Esophagus muscularis mucosa (tissue), 3 donors: ENCODE measurements around the gene ISG20L2.

ENCODE experiments used
- POLR2A ChIP-seq: fragments of 450-650 bp; IDR thresholded peaks from one replicate; pipeline ENCODE4 v1.6.1; 2017; ENCODE audit warnings: antibody characterized with exemption, moderate library complexity, mild to moderate bottlenecking, low read depth
- TF ChIP-seq, protein P1 (sequence below), 3 experiments: fragments of 200-600 bp in 2 of 3; fragments of 450-650 bp in 1 of 3; sonication (generic) in 2 of 3; IDR thresholded peaks; one replicate each; pipeline ENCODE4 v1.5.1; 2017 to 2019; ENCODE audit warnings: antibody characterized with exemption in 3 of 3, mild to moderate bottlenecking in 2 of 3, moderate library complexity in 1 of 3

DNA sequence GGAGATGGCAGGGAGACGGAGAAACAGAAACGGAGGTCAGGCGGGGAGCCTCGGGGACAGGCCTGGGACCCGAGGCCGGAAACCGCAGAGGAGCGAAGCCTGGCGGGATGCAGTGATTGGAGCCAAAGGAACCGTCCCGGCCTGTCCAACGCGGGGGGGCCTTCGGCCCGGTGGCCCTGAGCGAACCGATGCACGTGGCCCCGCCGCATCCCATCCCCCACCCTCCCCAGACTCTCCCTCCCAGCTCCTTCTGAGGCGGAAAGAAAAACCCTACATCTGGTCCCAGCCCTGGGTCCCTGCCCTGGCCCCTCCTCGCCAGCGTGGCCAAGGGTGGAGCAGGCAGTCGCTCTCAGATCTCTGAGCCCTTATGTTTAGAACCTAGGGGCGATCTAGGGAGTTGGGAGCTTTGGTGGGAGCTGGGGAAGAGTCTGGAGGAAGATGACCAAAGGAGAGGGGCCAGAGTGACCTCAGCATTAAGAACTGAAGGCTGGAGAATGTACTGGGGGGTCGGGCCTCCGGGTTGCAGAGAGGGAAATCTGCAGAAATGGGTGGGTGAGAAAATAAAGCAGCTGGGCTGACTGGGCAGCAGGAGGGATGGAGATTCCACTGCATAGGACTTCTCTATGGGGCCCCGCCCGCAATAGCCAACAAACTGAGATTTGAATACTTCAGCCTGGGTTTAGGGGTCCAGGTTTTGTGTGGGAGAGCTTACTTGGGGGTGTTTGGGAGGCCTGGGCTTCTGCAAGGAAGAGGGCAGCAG is 21.7 kb downstream of the ISG20L2 start:
- TF ChIP-seq, protein P1, sequence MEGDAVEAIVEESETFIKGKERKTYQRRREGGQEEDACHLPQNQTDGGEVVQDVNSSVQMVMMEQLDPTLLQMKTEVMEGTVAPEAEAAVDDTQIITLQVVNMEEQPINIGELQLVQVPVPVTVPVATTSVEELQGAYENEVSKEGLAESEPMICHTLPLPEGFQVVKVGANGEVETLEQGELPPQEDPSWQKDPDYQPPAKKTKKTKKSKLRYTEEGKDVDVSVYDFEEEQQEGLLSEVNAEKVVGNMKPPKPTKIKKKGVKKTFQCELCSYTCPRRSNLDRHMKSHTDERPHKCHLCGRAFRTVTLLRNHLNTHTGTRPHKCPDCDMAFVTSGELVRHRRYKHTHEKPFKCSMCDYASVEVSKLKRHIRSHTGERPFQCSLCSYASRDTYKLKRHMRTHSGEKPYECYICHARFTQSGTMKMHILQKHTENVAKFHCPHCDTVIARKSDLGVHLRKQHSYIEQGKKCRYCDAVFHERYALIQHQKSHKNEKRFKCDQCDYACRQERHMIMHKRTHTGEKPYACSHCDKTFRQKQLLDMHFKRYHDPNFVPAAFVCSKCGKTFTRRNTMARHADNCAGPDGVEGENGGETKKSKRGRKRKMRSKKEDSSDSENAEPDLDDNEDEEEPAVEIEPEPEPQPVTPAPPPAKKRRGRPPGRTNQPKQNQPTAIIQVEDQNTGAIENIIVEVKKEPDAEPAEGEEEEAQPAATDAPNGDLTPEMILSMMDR (IDR thresholded peaks at IDR 0.05) = no peak
- no peak for TF ChIP-seq POLR2A
